ENCODE data around the gene MYO7B.

DNA sequence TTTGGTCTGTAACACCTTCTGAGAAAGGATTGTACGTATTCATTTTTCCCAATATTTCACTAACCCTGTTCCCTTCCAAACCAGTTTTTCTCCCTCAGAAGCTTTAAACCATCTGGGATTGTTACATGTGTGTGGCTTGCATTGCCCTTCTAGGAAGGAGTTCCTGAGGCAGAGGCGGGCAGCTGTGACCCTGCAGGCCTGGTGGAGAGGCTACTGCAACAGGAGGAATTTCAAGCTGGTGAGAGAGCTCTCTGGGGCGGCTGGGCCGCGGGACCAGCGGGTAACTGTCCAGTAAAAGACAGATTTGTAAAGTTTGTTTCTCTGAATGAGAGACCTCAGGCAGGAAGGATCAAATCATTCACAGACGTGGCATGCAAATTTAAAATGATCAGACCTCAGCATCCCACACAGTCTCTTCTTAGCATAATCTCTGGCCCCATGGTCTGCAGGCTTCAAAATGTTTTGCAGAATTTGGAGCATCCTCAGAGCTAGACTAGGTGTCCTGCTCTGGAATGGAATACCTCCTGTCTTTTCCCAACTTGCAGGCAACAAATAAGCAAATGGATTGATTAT lies 70.3 kb downstream of the MYO7B start:
- TF ChIP-seq, protein P1, sequence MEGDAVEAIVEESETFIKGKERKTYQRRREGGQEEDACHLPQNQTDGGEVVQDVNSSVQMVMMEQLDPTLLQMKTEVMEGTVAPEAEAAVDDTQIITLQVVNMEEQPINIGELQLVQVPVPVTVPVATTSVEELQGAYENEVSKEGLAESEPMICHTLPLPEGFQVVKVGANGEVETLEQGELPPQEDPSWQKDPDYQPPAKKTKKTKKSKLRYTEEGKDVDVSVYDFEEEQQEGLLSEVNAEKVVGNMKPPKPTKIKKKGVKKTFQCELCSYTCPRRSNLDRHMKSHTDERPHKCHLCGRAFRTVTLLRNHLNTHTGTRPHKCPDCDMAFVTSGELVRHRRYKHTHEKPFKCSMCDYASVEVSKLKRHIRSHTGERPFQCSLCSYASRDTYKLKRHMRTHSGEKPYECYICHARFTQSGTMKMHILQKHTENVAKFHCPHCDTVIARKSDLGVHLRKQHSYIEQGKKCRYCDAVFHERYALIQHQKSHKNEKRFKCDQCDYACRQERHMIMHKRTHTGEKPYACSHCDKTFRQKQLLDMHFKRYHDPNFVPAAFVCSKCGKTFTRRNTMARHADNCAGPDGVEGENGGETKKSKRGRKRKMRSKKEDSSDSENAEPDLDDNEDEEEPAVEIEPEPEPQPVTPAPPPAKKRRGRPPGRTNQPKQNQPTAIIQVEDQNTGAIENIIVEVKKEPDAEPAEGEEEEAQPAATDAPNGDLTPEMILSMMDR (IDR thresholded peaks at IDR 0.05), result no peak
- TF ChIP-seq POLR2A (IDR thresholded peaks at IDR 0.05) (no peak), POLR2AphosphoS5 (IDR thresholded peaks at IDR 0.05) (no peak)

Measured in breast epithelium (tissue), 3 donors.